Keratinocyte (primary cell): Measurements from ENCODE around the gene UROS. TPM values are rescaled to one million over a fixed set of nuclear protein-coding genes. Genes with fewer than 3 reads are reported as not detected.

Source experiments
- DNase-seq: peaks from one replicate; pipeline ENCODE4 v3.0.0-alpha.2; 2011; ENCODE audit warnings: low read depth, missing footprints, low spot score
- FAIRE-seq: peaks from 2 replicates; lab custom pipeline; 2011; peaks lifted over from hg19 to GRCh38; lab: Jason Lieb, UNC
- H2AFZ ChIP-seq: 2 replicates; pipeline ENCODE4 v1.6.0; 2012; ENCODE audit warnings: low read length, control low read depth, inconsistent platforms; ENCODE audit not compliant: control insufficient read depth
- H3K27ac ChIP-seq: 2 replicates; pipeline ENCODE4 v1.5.1; 2011; ENCODE audit warnings: low read length; ENCODE audit not compliant: control insufficient read depth, insufficient read depth
- H3K27me3 ChIP-seq: 3 replicates; pipeline ENCODE4 v1.6.0; 2011; ENCODE audit warnings: low read length; ENCODE audit not compliant: control insufficient read depth, insufficient read depth; ENCODE audit errors: extremely low read depth
- H3K36me3 ChIP-seq, 2 experiments: 2 replicates in 1 of 2; 3 replicates in 1 of 2; pipeline ENCODE4 v1.5.1; 2011; ENCODE audit warnings: low read length in 2 of 2, mild to moderate bottlenecking in 1 of 2; ENCODE audit not compliant: control insufficient read depth in 2 of 2, insufficient read depth in 2 of 2; ENCODE audit errors: extremely low read depth in 1 of 2
- H3K4me1 ChIP-seq: 3 replicates; pipeline ENCODE4 v1.5.1; 2011; ENCODE audit warnings: low read length; ENCODE audit not compliant: control insufficient read depth, insufficient read depth; ENCODE audit errors: extremely low read depth
- H3K4me2 ChIP-seq: 3 replicates; pipeline ENCODE4 v1.6.0; 2011; ENCODE audit warnings: low read depth, low read length; ENCODE audit not compliant: control insufficient read depth, insufficient read depth; ENCODE audit errors: extremely low read depth
- H3K4me3 ChIP-seq, 3 experiments: fragments of 200-600 bp in 1 of 3; sonication (generic) in 1 of 3; 2 replicates in 2 of 3; 3 replicates in 1 of 3; pipeline ENCODE4 v1.5.1; 2011 to 2016; ENCODE audit warnings: low read length in 3 of 3, mild to moderate bottlenecking in 3 of 3, control low read depth in 2 of 3, inconsistent platforms in 1 of 3, low read depth in 1 of 3, mixed read lengths in 1 of 3, mixed run types in 1 of 3, moderate library complexity in 1 of 3; ENCODE audit not compliant: control insufficient read depth in 2 of 3, insufficient read depth in 2 of 3; ENCODE audit errors: extremely low read depth in 1 of 3
- H3K79me2 ChIP-seq: 2 replicates; pipeline ENCODE4 v1.6.0; 2012; ENCODE audit warnings: low read length; ENCODE audit not compliant: control insufficient read depth, insufficient read depth
- H3K9ac ChIP-seq: 3 replicates; pipeline ENCODE4 v1.6.0; 2011; ENCODE audit warnings: low read length; ENCODE audit not compliant: control insufficient read depth, insufficient read depth; ENCODE audit errors: extremely low read depth
- H3K9me1 ChIP-seq: 3 replicates; pipeline ENCODE4 v1.6.0; 2011; ENCODE audit warnings: low read length; ENCODE audit not compliant: control insufficient read depth, insufficient read depth; ENCODE audit errors: extremely low read depth
- H3K9me3 ChIP-seq: 2 replicates; pipeline ENCODE4 v1.5.1; 2012; ENCODE audit warnings: low read depth, low read length; ENCODE audit not compliant: control insufficient read depth
- H4K20me1 ChIP-seq: 3 replicates; pipeline ENCODE4 v1.6.0; 2011; ENCODE audit warnings: low read length; ENCODE audit not compliant: control insufficient read depth, insufficient read depth; ENCODE audit errors: extremely low read depth
- EZH2 ChIP-seq: IDR thresholded peaks from one replicate; pipeline ENCODE4 v1.6.1; 2012; ENCODE audit warnings: inconsistent platforms, mild to moderate bottlenecking, low read length, moderate library complexity
- dilution Hi-C: fragments of 300-500 bp; cut with MboI; formaldehyde crosslinking; loops from one replicate; pipeline ENCODE4 v1.7.0; 2020; ENCODE audit warnings: low sequenced_read_pairs; ENCODE audit not compliant: extremely low pct_ligation_motif_present
- polyA plus RNA-seq, 5 experiments: library from polyadenylated mRNA; depleted of rRNA in 3 of 5; stranded (reverse) in 3 of 5; stranded (forward) in 1 of 5; unstranded in 1 of 5; fragments of >200 nt; gene quantifications; 1 replicate in 1 of 5; 2 replicates in 3 of 5; 3 replicates in 1 of 5; pipeline versions ENCODE4 v1.2.1 to v1.2.3, GENCODE V29; 2011 to 2012; ENCODE audit warnings: missing spikeins in 2 of 5, low read depth in 1 of 5, low replicate concordance in 1 of 5
- TF ChIP-seq, protein P1 (sequence below), 3 experiments: IDR thresholded peaks in 1 of 3; conservative IDR thresholded peaks in 1 of 3; optimal IDR thresholded peaks in 1 of 3; 2 replicates in 2 of 3; 3 replicates in 1 of 3; pipeline versions ENCODE3 to v1.5.1; 2011; ENCODE audit warnings: low read length in 3 of 3, mild to moderate bottlenecking in 3 of 3, moderate library complexity in 2 of 3, control low read depth in 1 of 3, inconsistent platforms in 1 of 3; ENCODE audit not compliant: insufficient read depth in 2 of 3; ENCODE audit errors: extremely low read depth in 1 of 3

UROS gene
- polyA plus RNA-seq, 1 donor (not counting 4 experiments of a cell fraction or from before 2014, with no cell fraction given): 46.7 TPM

DNA sequence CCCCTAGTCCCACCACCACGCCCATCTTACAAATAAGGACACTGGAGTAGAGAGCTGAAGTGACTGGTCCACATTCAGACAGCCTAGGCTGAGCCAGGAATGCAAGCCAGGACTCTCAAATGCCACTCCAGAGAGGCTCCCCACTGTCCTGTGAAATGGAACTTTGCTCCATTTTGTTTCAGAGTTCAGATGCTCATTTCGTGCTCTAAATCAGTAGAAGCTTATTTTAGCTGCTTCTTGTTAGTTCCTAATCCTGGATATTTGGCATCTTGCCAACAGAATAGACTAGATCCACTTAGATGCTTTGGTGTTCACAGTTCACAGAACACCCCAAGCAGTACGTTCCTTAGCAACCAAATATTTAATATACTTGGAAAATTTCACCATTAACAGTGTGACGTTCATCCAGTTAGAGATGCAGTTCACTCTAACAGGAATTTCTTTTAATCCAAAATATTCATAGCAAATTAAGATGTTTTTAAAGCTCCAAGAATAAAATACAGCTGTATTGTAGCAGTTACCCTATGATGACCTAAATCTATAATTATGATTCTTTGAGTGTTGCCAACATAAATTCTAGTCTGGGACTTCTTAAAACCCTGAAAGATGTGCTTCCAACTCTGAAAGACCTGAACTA is 54.7 kb downstream of the UROS start:
- H3K9ac ChIP-seq: no peak overlapping the region
- no peaks in the 10 kb centered on the region for H3K79me2 ChIP-seq
- no peaks in the 10 kb centered on the region for H3K4me1 ChIP-seq
- no peaks in the 10 kb centered on the region for H3K9me3 ChIP-seq
- FAIRE-seq: no peak
- no peak for DNase-seq
- no peaks in the 10 kb centered on the region for H3K27me3 ChIP-seq
- TF ChIP-seq EZH2: no peak
- TF ChIP-seq, protein P1, sequence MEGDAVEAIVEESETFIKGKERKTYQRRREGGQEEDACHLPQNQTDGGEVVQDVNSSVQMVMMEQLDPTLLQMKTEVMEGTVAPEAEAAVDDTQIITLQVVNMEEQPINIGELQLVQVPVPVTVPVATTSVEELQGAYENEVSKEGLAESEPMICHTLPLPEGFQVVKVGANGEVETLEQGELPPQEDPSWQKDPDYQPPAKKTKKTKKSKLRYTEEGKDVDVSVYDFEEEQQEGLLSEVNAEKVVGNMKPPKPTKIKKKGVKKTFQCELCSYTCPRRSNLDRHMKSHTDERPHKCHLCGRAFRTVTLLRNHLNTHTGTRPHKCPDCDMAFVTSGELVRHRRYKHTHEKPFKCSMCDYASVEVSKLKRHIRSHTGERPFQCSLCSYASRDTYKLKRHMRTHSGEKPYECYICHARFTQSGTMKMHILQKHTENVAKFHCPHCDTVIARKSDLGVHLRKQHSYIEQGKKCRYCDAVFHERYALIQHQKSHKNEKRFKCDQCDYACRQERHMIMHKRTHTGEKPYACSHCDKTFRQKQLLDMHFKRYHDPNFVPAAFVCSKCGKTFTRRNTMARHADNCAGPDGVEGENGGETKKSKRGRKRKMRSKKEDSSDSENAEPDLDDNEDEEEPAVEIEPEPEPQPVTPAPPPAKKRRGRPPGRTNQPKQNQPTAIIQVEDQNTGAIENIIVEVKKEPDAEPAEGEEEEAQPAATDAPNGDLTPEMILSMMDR (optimal IDR thresholded peaks at IDR 0.05 in 1 of 3, IDR thresholded peaks at IDR 0.05 in 1 of 3, conservative IDR thresholded peaks at IDR 0.05 in 1 of 3; ENCODE audit: extremely low read depth in 1 of 3, insufficient read depth in 2 of 3, low read length in 3 of 3): no peak
- H3K9me1 ChIP-seq: no peaks in the 10 kb centered on the region
- dilution Hi-C loops: no loop called here
- H3K4me2 ChIP-seq: no peak overlapping the region
- H4K20me1 ChIP-seq: no peaks in the 10 kb centered on the region
- peaks cover 5 to 10% of the 10 kb centered on the region in 2 experiments for H3K36me3 ChIP-seq
- H3K4me3 ChIP-seq: no peak overlapping the region
- no peak overlapping the region for H3K27ac ChIP-seq
- H2AFZ ChIP-seq: no peak overlapping the region

DNA sequence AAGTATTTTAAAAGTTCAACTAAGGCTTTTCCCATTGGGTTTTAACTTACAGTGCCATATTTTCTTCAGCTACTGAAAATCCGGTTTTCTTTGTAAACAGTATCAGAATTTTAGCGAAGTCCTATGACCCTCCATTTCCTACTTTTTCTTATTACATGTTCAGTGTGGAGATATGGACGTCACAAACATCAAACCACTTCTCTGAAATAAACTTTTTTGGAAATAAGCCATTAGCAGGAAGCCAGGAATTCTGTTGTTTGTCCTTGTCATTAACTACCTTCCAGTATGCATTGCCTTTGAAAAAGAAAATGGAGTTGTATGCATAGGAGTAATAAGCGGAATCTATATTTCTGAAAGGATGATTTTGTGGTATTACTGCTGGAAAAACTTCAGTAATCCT is 56.5 kb downstream of the UROS start:
- no peak for FAIRE-seq

More for the DNA sequence above, 56.5 kb downstream of the UROS start:
- Histone ChIP-seq H3K36me3 (peaks cover 5 to 15% of the 10 kb centered on the region in 2 experiments), H3K4me2 (no peak overlapping the region), H3K9me3 (no peaks in the 10 kb centered on the region), H3K4me1 (no peaks in the 10 kb centered on the region), H3K9ac (no peak overlapping the region), H3K79me2 (no peaks in the 10 kb centered on the region), H4K20me1 (no peaks in the 10 kb centered on the region), H3K27me3 (no peaks in the 10 kb centered on the region), H3K9me1 (no peaks in the 10 kb centered on the region), H2AFZ (no peak overlapping the region), H3K4me3 (no peak overlapping the region), H3K27ac (no peak overlapping the region)
- DNase-seq: no peak
- dilution Hi-C loops: no loop called here
- TF ChIP-seq, protein P1 (optimal IDR thresholded peaks at IDR 0.05 in 1 of 3, IDR thresholded peaks at IDR 0.05 in 1 of 3, conservative IDR thresholded peaks at IDR 0.05 in 1 of 3; ENCODE audit: extremely low read depth in 1 of 3, insufficient read depth in 2 of 3, low read length in 3 of 3): no peak
- TF ChIP-seq EZH2: no peak
